ENCODE measurements around the gene CD300C. TPM values are rescaled to one million over a fixed set of nuclear protein-coding genes. Genes with fewer than 3 reads are reported as not detected.
"Not testable (repeated sequence)": the region's sequence is repeated elsewhere in the genome, so short reads cannot be mapped to it uniquely, and the experiment has no call there.

CD300C gene
- total RNA-seq, 1 donor from 2014 or later = 0.41 TPM

DNA sequence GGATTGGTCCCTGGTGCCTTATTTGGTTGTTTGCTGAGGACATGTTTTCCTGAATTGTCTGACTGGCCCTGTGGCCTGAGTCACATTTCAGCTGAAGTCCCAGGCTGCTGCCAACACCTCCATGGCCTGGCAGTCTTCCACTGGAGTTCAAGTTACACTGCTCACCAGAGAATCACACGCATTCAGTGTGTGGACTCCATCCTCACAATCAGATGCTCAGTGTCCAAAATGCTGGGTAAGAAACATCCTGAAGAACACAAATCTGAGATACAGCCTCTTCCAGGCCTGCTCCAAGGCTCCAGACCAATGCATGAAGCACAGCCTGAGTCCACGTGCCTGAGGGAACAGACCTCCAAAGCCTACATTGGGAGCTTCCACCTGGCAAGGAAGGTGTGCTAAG, 33.9 kb downstream of the CD300C start:
- peaks cover 15% of the 10 kb centered on the region for H3K36me3 Mint-ChIP-seq (ENCODE audit: low read depth)

DNA sequence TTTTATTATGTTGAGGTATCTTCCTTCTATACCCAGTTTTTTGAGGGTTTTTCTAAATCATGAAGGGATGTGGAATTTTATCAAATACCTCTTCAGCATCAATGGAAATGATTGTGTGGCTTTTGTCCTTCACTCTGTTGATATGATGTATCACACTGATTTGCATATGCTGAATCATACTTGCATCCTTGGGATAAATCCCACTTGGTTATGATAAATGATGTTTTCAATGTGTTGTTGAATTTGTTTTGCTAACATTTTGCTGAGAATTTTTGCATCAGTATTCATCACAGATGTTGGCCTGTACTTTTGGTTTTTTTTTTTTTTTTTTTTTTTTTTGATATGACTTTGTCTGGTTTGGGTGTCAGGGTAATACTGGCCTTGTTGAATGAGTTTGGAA, 37.8 kb downstream of the CD300C start:
- Mint-ChIP-seq H3K4me1 (ENCODE audit: low read depth) (peaks cover 16% of the 10 kb centered on the region), H3K36me3 (ENCODE audit: low read depth) (peaks cover 4% of the 10 kb centered on the region), H3K9me3 (peaks cover 3% of the 10 kb centered on the region), H3K27me3 (ENCODE audit: insufficient read depth) (peaks cover 3% of the 10 kb centered on the region), H3K27ac (no peak overlapping the region), H3K4me3 (no peak overlapping the region)
- no peak for DNase-seq (ENCODE audit: low spot score)
- intact Hi-C loops (cut with micrococcal nuclease) = no loop called here

More for the DNA sequence above, 33.9 kb downstream of the CD300C start:
- intact Hi-C loops (cut with micrococcal nuclease) = loop anchor here (5.0 to 10.0 kb wide), 5 partner anchors 35 to 310 kb away; partner anchors contain the start of genes NAT9, RAB37 and RPL38
- Mint-ChIP-seq H3K9me3 (peaks cover 18% of the 10 kb centered on the region), H3K27me3 (ENCODE audit: insufficient read depth) (peaks cover 9% of the 10 kb centered on the region), H3K4me1 (ENCODE audit: low read depth) (peaks cover 29% of the 10 kb centered on the region), H3K27ac (peak overlapping the region; percentile 95), H3K4me3 (no peak overlapping the region)
- no peak for DNase-seq (ENCODE audit: low spot score)

DNA sequence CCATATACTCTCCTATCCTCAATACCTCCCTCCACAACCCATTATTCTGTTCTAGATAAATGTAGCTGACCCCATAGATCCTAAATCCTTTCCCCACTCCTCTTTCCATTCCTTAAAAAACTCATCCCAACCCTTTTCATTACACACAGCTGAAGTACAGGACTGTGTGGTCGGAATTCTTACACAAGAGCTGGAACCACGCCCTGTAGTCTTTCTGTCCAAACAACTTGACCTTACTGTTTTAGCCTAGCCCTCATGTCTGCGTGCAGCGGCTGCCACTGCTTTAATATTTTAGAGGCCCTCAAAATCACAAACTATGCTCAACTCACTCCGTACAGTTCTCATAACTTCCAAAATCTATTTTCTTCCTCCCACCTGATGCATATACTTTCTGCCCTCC, 42.0 kb downstream of the CD300C start:
- peaks cover 11% of the 10 kb centered on the region for H3K27me3 Mint-ChIP-seq (ENCODE audit: insufficient read depth)
- H3K9me3 Mint-ChIP-seq; H3K36me3 Mint-ChIP-seq (ENCODE audit: low read depth); H3K4me1 Mint-ChIP-seq (ENCODE audit: low read depth); DNase-seq (ENCODE audit: low spot score); H3K4me3 Mint-ChIP-seq; H3K27ac Mint-ChIP-seq; intact Hi-C loops (cut with micrococcal nuclease): not testable (repeated sequence)

DNA sequence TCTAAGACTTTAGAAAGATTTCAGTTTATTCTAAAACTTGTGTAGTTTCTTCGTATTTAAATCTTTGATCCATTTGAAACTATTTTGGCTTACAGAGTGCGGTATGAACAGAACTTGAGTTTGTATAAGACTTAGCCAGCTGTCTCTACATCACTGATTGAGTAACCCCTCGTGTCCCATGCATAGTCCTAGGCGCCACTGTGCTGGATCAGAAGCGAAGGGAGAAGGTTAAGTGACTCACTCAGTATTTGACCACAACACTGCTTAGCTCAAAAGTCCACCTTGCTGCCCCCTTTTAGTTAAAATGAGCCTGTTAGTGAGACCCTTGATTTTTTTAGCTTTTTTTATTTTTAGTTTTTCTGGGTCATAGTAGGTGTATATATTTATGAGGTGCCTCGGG, 43.1 kb downstream of the CD300C start:
- H3K36me3 Mint-ChIP-seq (ENCODE audit: low read depth) = no peaks in the 10 kb centered on the region
- H3K4me1 Mint-ChIP-seq (ENCODE audit: low read depth) = no peaks in the 10 kb centered on the region
- H3K4me3 Mint-ChIP-seq = no peak overlapping the region
- no peak overlapping the region for H3K27ac Mint-ChIP-seq
- DNase-seq (ENCODE audit: low spot score) = no peak
- intact Hi-C loops (cut with micrococcal nuclease) = no loop called here
- H3K9me3 Mint-ChIP-seq = no peaks in the 10 kb centered on the region
- H3K27me3 Mint-ChIP-seq (ENCODE audit: insufficient read depth) = peaks cover 14% of the 10 kb centered on the region

DNA sequence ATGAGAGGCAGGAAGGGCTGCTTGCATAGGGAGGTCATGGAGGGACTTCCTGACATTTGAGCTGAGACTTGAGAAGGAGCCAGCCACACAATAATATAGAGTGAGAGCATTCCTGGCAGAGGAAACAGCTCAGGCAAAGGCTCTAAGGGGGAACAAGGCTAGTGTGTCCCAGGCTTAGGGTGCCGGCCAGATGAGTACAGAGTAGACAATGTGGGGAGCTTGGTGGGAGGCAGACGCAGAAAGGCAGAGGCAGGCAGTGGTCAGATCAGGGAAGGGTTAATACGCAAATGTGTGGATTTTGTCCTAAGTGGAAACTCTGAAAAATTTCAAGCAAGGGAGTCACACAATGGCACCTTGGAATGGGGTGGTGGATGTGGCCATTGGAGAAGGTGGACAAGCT, 45.9 kb downstream of the CD300C start:
- H3K36me3 Mint-ChIP-seq (ENCODE audit: low read depth) = no peaks in the 10 kb centered on the region
- H3K4me3 Mint-ChIP-seq = no peak overlapping the region
- no peaks in the 10 kb centered on the region for H3K4me1 Mint-ChIP-seq (ENCODE audit: low read depth)
- no peaks in the 10 kb centered on the region for H3K9me3 Mint-ChIP-seq
- no peak for DNase-seq (ENCODE audit: low spot score)
- H3K27ac Mint-ChIP-seq = no peak overlapping the region
- intact Hi-C loops (cut with micrococcal nuclease) = no loop called here
- H3K27me3 Mint-ChIP-seq (ENCODE audit: insufficient read depth) = peaks cover 18% of the 10 kb centered on the region

DNA sequence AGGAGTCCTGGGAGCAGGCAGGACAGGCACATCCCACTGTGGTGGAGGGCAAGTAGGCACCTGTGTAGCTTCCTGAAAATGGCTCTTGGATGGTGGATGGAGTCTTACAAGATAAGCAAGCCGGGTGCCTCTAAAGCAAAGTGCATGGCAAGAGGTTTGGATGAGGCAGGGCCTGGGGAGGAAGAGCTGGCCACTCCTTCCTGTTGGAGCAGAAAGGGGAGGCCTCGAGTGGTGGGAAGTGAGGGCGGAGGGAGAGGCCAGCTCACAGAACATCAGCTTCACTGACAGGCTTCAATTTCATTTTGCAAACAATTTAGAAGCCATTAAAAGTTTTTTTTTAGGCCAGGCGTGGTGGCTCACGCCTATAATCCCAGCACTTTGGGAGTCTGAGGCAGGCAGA, 48.4 kb downstream of the CD300C start:
- no peak for DNase-seq (ENCODE audit: low spot score)
- Mint-ChIP-seq H3K4me1 (ENCODE audit: low read depth) (peaks cover 8% of the 10 kb centered on the region), H3K9me3 (no peaks in the 10 kb centered on the region), H3K4me3 (no peak overlapping the region), H3K27ac (no peak overlapping the region), H3K36me3 (ENCODE audit: low read depth) (no peaks in the 10 kb centered on the region), H3K27me3 (ENCODE audit: insufficient read depth) (peaks cover 20% of the 10 kb centered on the region)
- intact Hi-C loops (cut with micrococcal nuclease) = no loop called here

DNA sequence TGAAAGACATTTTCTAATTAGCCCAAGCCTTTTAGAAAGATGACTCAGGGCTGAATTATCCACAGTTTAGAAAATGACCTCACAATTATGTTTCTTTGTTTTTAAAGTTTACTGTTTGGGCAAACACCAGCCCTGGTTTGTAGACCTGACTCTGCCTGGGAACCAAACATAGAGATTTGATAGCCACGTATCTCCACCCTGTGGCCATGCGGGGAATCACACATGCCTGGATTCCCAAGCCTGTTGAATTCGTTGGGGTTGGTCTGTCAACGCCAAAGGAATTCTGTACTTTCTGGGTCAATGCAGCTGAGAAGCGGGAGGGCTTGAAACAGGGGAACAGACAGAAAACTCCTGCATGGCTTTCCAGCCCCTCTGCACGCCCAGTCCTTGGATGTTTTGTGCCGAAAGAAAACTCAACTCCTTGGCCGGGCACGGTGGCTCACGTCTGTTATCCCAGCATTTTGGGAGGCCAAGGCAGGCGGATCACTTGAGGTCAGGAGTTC, 52.5 kb downstream of the CD300C start:
- Mint-ChIP-seq H3K27ac (no peak overlapping the region), H3K27me3 (ENCODE audit: insufficient read depth) (peaks cover 11% of the 10 kb centered on the region), H3K36me3 (ENCODE audit: low read depth) (peaks cover 6% of the 10 kb centered on the region), H3K4me3 (no peak overlapping the region), H3K9me3 (peaks cover 3% of the 10 kb centered on the region), H3K4me1 (ENCODE audit: low read depth) (peaks cover 20% of the 10 kb centered on the region)
- intact Hi-C loops (cut with micrococcal nuclease) = loop anchor here (1.0 kb wide), 6 partner anchors 36 to 192 kb away; no protein-coding TSS in a partner anchor
- DNase-seq (ENCODE audit: low spot score) = peak; percentile 48

DNA sequence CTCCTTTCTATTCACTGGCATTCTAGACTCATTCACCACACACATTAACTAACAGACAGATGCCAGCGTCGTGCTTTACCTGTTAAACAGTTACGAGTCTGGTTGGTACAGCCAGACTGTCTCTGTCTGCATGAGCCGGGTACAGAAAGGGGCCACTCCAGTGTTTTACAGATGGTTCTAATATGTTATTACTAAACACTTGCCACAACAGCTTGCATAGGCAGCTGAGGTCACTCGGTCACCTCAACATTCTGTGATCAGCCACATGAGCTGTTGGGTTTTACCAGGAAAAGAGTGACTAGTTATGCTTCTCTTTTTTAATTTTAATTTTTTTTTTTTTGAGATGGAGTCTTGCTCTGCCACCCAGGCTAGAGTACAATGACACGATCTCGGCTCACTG, 54.3 kb downstream of the CD300C start:
- Mint-ChIP-seq H3K9me3 (peaks cover 3% of the 10 kb centered on the region), H3K27me3 (ENCODE audit: insufficient read depth) (peaks cover 6% of the 10 kb centered on the region), H3K4me1 (ENCODE audit: low read depth) (peaks cover 25% of the 10 kb centered on the region), H3K4me3 (no peak overlapping the region), H3K36me3 (ENCODE audit: low read depth) (peaks cover 14% of the 10 kb centered on the region), H3K27ac (no peak overlapping the region)
- intact Hi-C loops (cut with micrococcal nuclease) = no loop called here
- no peak for DNase-seq (ENCODE audit: low spot score)

Other genes starting within 250 kb of the CD300C start
- 0.10 and 0.13 TPM in 2 replicates for gene KIF19, start 219.9 kb downstream of the CD300C start, total RNA-seq
- not detected in 2 replicates for gene BTBD17, start 184.2 kb downstream of the CD300C start, total RNA-seq
- gene GPR142, start 178.6 kb downstream of the CD300C start, total RNA-seq = not detected in 2 replicates
- gene GPRC5C, start 114.0 kb downstream of the CD300C start, total RNA-seq = 0.86 TPM in 1 of 2 replicates, not detected in the other
- 9.8 and 10.4 TPM in 2 replicates for gene CD300A, start 79.5 kb downstream of the CD300C start, total RNA-seq
- not detected in 2 replicates for gene CD300LB, start 14.6 kb downstream of the CD300C start, total RNA-seq
- not detected in 2 replicates for gene CD300H, start 21.4 kb upstream of the CD300C start, total RNA-seq
- gene CD300LD, start 46.2 kb upstream of the CD300C start, total RNA-seq = not detected in 2 replicates
- not detected in 2 replicates for gene CD300E, start 77.6 kb upstream of the CD300C start, total RNA-seq
- gene CD300LF, start 166.8 kb upstream of the CD300C start, total RNA-seq = not detected in 2 replicates
- 6.0 and 6.1 TPM in 2 replicates for gene RAB37, start 191.1 kb upstream of the CD300C start, total RNA-seq
- 142 and 153 TPM in 2 replicates for gene NHERF1, start 202.5 kb upstream of the CD300C start, total RNA-seq
- 69.0 and 70.8 TPM in 2 replicates for gene NAT9, start 230.2 kb upstream of the CD300C start, total RNA-seq

All from activated T-helper 1 cell treated with anti-CD3 and anti-CD28 coated beads, Interleukin-12 subunit alpha, Interleukin-12 subunit beta, Interleukin-2, Interleukin-4 antibody, amounts not matched to agents 30 ng/mL and 10 ng/mL and 1 ng/mL, durations not matched to agents 14 hours and 24 hours and 36 hours (primary cell).